CD8-positive, alpha-beta memory T cell (primary cell): Measurements from ENCODE around the gene KLHDC7B. TPM values are rescaled to one million over a fixed set of nuclear protein-coding genes. Genes with fewer than 3 reads are reported as not detected.

Experiments
- CTCF ChIA-PET: fragments of 350-600 bp; sonication (Branson Sonifier 250); formaldehyde crosslinking; loops from one replicate; lab custom pipeline; 2021; ENCODE audit warnings: antibody characterized with exemption; lab: Charles Lee
- POLR2A ChIA-PET: fragments of 350-600 bp; sonication (Branson Sonifier 250); formaldehyde crosslinking; loops from one replicate; lab custom pipeline; 2021; ENCODE audit warnings: antibody characterized with exemption; lab: Charles Lee
- DNase-seq, 5 donors: peaks; one replicate each; pipeline versions ENCODE4 v3.0.0 to v3.0.0-alpha.2; 2020 to 2022; ENCODE audit warnings: mixed read lengths in 1 of 5
- H3K27ac ChIP-seq: one replicate; pipeline ENCODE4 v1.7.0; 2013; ENCODE audit warnings: low read depth, mild to moderate bottlenecking, low read length, moderate library complexity
- H3K27me3 ChIP-seq: 2 replicates; pipeline ENCODE4 v1.7.0; 2013; ENCODE audit warnings: low read length, mild to moderate bottlenecking; ENCODE audit not compliant: insufficient read depth, poor library complexity, severe bottlenecking
- H3K36me3 ChIP-seq: 2 replicates; pipeline ENCODE4 v1.7.0; 2013; ENCODE audit warnings: mild to moderate bottlenecking, low read length, moderate library complexity; ENCODE audit not compliant: insufficient read depth
- H3K4me1 ChIP-seq: 2 replicates; pipeline ENCODE4 v1.7.0; 2013; ENCODE audit warnings: mild to moderate bottlenecking, low read length, moderate library complexity; ENCODE audit not compliant: insufficient read depth
- H3K4me3 ChIP-seq: 2 replicates; pipeline ENCODE4 v1.7.0; 2013; ENCODE audit warnings: mild to moderate bottlenecking, low read length
- H3K9me3 ChIP-seq: 2 replicates; pipeline ENCODE4 v1.7.0; 2013; ENCODE audit warnings: mild to moderate bottlenecking, low read length
- H3K27ac Mint-ChIP-seq, 8 donors: one replicate each; pipeline ENCODE4 v1.8.0; 2020 to 2021; ENCODE audit warnings: mixed read lengths in 8 of 8, mild to moderate bottlenecking in 6 of 8, inconsistent platforms in 3 of 8, moderate library complexity in 3 of 8
- H3K27me3 Mint-ChIP-seq, 2 donors: one replicate each; pipeline ENCODE4 v1.8.0; 2020 to 2021; ENCODE audit warnings: mixed read lengths in 2 of 2, mild to moderate bottlenecking in 1 of 2, moderate library complexity in 1 of 2
- H3K36me3 Mint-ChIP-seq, 3 donors: one replicate each; pipeline ENCODE4 v1.8.0; 2020 to 2021; ENCODE audit warnings: mixed read lengths in 3 of 3, inconsistent platforms in 1 of 3, mild to moderate bottlenecking in 1 of 3
- H3K4me1 Mint-ChIP-seq, 3 donors: one replicate each; pipeline ENCODE4 v1.8.0; 2020 to 2021; ENCODE audit warnings: mixed read lengths in 3 of 3, inconsistent platforms in 1 of 3, mild to moderate bottlenecking in 1 of 3
- H3K4me3 Mint-ChIP-seq, 7 donors: one replicate each; pipeline ENCODE4 v1.8.0; 2020 to 2021; ENCODE audit warnings: mixed read lengths in 7 of 7, mild to moderate bottlenecking in 6 of 7, moderate library complexity in 4 of 7, inconsistent platforms in 2 of 7
- H3K9me3 Mint-ChIP-seq, 5 donors: one replicate each; pipeline ENCODE4 v1.8.0; 2020 to 2022; ENCODE audit warnings: mixed read lengths in 5 of 5, mild to moderate bottlenecking in 3 of 5, moderate library complexity in 2 of 5, inconsistent platforms in 1 of 5
- polyA plus RNA-seq: library from polyadenylated mRNA; unstranded; fragments of 300-500 nt; fragmentation: Illumina TruSeq; gene quantifications from one replicate; pipeline ENCODE4 v1.2.3, GENCODE V29; 2021
- total RNA-seq, 2 experiments: library from RNA; stranded (reverse); gene quantifications; one replicate each; pipeline ENCODE4 v1.2.3, GENCODE V29; 2021

KLHDC7B gene
- total and polyA plus RNA-seq, 3 experiments from 2014 or later: 5.1 to 8.1 (median 6.2) TPM

- CTCF ChIA-PET: interaction anchor here (0.9 kb wide), 1 partner anchor 34 kb away, joined by 4 read pairs; no protein-coding TSS in a partner anchor
- H3K4me3 Mint-ChIP-seq: no peak overlapping the region
- Histone ChIP-seq H3K27me3 (no peaks in the 10 kb centered on the region), H3K4me1 (peaks cover 14% of the 10 kb centered on the region), H3K27ac (no peak overlapping the region), H3K4me3 (no peak overlapping the region), H3K36me3 (no peaks in the 10 kb centered on the region), H3K9me3 (no peaks in the 10 kb centered on the region)
- no peaks in the 10 kb centered on the region for H3K9me3 Mint-ChIP-seq
- peaks cover 8 to 22% (median 10%) of the 10 kb centered on the region in 3 donors for H3K4me1 Mint-ChIP-seq
- POLR2A ChIA-PET: no interaction called here
- H3K36me3 Mint-ChIP-seq: peaks cover 0 to 7% (median 0%) of the 10 kb centered on the region in 3 donors
- peak overlapping the region in 1 of 8 donors; percentile 33 for H3K27ac Mint-ChIP-seq
- no peaks in the 10 kb centered on the region for H3K27me3 Mint-ChIP-seq
- DNase-seq: no peak
Measured at GRCh38 chr22:50586416-50586815, 40.7 kb downstream of the KLHDC7B start.

GRCh38 chr22:50587407-50587806, 41.7 kb downstream of the KLHDC7B start:
- ChIA-PET CTCF (interaction anchor here (0.9 kb wide), 1 partner anchor 33 kb away, joined by 4 read pairs; no protein-coding TSS in a partner anchor), POLR2A (no interaction called here)
- Histone ChIP-seq H3K27me3 (no peaks in the 10 kb centered on the region), H3K4me3 (no peak overlapping the region), H3K36me3 (no peaks in the 10 kb centered on the region), H3K9me3 (no peaks in the 10 kb centered on the region), H3K27ac (no peak overlapping the region), H3K4me1 (peaks cover 8% of the 10 kb centered on the region)
- Mint-ChIP-seq H3K4me3 (no peak overlapping the region), H3K36me3 (peaks cover 0 to 3% (median 1%) of the 10 kb centered on the region in 3 donors), H3K27me3 (no peaks in the 10 kb centered on the region), H3K4me1 (peaks cover 7 to 15% (median 8%) of the 10 kb centered on the region in 3 donors), H3K27ac (no peak overlapping the region), H3K9me3 (no peaks in the 10 kb centered on the region)
- no peak for DNase-seq

GRCh38 chr22:50595189-50595588, 49.5 kb downstream of the KLHDC7B start:
- Mint-ChIP-seq H3K4me1 (peaks cover 0 to 6% (median 4%) of the 10 kb centered on the region in 3 donors), H3K36me3 (peaks cover 2 to 14% (median 7%) of the 10 kb centered on the region in 3 donors), H3K27ac (no peak overlapping the region), H3K27me3 (peaks cover 14 to 18% of the 10 kb centered on the region in 2 donors), H3K4me3 (no peak overlapping the region), H3K9me3 (no peaks in the 10 kb centered on the region)
- Histone ChIP-seq H3K9me3 (no peaks in the 10 kb centered on the region), H3K4me1 (no peaks in the 10 kb centered on the region), H3K27me3 (peaks cover 6% of the 10 kb centered on the region), H3K36me3 (no peaks in the 10 kb centered on the region), H3K4me3 (no peak overlapping the region), H3K27ac (no peak overlapping the region)
- ChIA-PET POLR2A (no interaction called here), CTCF (no interaction called here)
- no peak for DNase-seq

DNA sequence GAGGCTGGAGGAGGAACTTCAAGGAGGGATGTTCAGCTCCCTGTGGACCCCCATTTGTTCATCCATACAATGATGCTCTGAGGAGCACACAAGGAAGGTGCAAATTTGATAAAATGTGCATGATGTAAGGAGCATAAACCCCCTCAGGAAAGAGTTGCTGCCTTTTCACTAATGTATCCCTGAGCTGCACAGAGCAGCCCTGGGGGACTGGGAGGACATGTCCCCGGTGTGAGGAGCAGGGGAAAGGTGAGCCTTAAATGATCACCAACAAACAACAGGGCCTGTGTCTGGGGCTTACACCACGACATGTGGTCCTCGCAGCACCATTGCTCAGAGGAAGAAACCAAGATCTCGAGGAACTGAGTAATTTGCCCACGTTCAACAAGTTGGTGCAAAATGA, 51.4 kb downstream of the KLHDC7B start:
- H3K27ac Mint-ChIP-seq: no peak overlapping the region
- peaks cover 11% of the 10 kb centered on the region for H3K27me3 ChIP-seq

DNA sequence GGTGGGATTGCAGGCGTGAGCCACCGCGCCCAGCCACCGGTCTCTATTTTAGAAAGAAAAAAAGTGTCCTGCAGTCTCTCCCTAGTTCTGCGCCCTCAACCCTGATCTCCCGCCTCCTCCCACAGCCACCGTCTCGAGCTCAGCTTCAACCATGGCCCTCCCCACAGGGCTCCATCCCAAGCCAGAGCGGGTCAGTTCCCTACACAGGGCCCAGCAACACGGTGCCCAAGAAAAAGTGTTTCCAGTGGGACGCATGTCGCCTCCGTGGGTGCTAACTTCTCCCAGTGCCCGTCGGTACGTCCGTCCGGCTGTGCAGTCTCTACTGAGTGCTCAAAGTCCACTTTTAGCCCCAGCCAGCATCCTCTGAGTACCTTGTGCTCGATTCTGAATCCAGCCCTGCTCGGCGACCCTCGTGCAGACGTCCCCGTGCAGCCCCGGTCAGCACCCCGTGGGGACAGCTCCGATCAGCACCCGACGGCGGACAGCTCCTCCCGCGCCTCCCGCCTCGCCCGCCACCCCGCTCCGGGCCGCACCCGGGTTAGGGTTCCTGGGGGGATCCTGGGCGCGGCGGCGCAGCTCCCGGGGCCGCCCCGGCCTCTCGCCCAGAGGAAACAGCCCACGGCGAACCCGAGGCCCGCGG, 54.2 kb downstream of the KLHDC7B start:
- ChIA-PET POLR2A (interaction anchor here (1.0 kb wide), 1 partner anchor 28 kb away, joined by 3 read pairs; the partner anchor contains the start of gene ARSA), CTCF (no interaction called here)
- H3K4me1 Mint-ChIP-seq: peaks cover 5 to 21% (median 14%) of the 10 kb centered on the region in 3 donors
- peaks cover 1 to 22% (median 7%) of the 10 kb centered on the region in 3 donors for H3K36me3 Mint-ChIP-seq
- peak overlapping the region in 1 of 8 donors; percentile 43 for H3K27ac Mint-ChIP-seq
- Histone ChIP-seq H3K27me3 (peaks cover 23% of the 10 kb centered on the region), H3K4me3 (no peak overlapping the region), H3K4me1 (no peaks in the 10 kb centered on the region), H3K9me3 (no peaks in the 10 kb centered on the region), H3K36me3 (no peaks in the 10 kb centered on the region), H3K27ac (no peak overlapping the region)
- peak; percentile 45 to 73 (median 54) for DNase-seq
- H3K27me3 Mint-ChIP-seq: peaks cover 35 to 36% of the 10 kb centered on the region in 2 donors
- peaks cover 0 to 4% (median 2%) of the 10 kb centered on the region in 5 donors for H3K9me3 Mint-ChIP-seq
- peak overlapping the region in 6 of 7 donors; percentile 46 to 68 (median 61) for H3K4me3 Mint-ChIP-seq

More for the DNA sequence above, 51.4 kb downstream of the KLHDC7B start:
- Histone ChIP-seq H3K27ac (no peak overlapping the region), H3K4me1 (no peaks in the 10 kb centered on the region), H3K4me3 (no peak overlapping the region), H3K36me3 (no peaks in the 10 kb centered on the region), H3K9me3 (no peaks in the 10 kb centered on the region)
- POLR2A ChIA-PET: no interaction called here
- Mint-ChIP-seq H3K9me3 (peaks cover 0 to 4% (median 2%) of the 10 kb centered on the region in 5 donors), H3K36me3 (peaks cover 1 to 19% (median 7%) of the 10 kb centered on the region in 3 donors), H3K4me3 (no peak overlapping the region), H3K27me3 (peaks cover 23 to 25% of the 10 kb centered on the region in 2 donors), H3K4me1 (peaks cover 5 to 14% (median 8%) of the 10 kb centered on the region in 3 donors)
- CTCF ChIA-PET: no interaction called here
- no peak for DNase-seq

- Histone ChIP-seq H3K27ac (no peak within 1 kb of the TSS), H3K36me3 (no peaks in the 10 kb centered on the region), H3K4me3 (no peak within 1 kb of the TSS), H3K27me3 (peaks cover 23% of the 10 kb centered on the region), H3K9me3 (no peaks in the 10 kb centered on the region), H3K4me1 (no peaks in the 10 kb centered on the region)
- peak within 1 kb of the TSS; percentile 63 to 85 (median 74) for H3K4me3 Mint-ChIP-seq
- ChIA-PET CTCF (no interaction called here), POLR2A (interaction anchor here (1.0 kb wide), 1 partner anchor 27 kb away, joined by 3 read pairs; the partner anchor contains the start of gene ARSA)
- H3K9me3 Mint-ChIP-seq: peaks cover 0 to 4% (median 2%) of the 10 kb centered on the region in 5 donors
- H3K27ac Mint-ChIP-seq: peak within 1 kb of the TSS in 2 of 8 donors; percentile 29 to 43
- peaks cover 36 to 37% of the 10 kb centered on the region in 2 donors for H3K27me3 Mint-ChIP-seq
- peaks cover 1 to 18% (median 5%) of the 10 kb centered on the region in 3 donors for H3K36me3 Mint-ChIP-seq
- peaks cover 5 to 21% (median 14%) of the 10 kb centered on the region in 3 donors for H3K4me1 Mint-ChIP-seq
- DNase-seq: no peak
Measured at GRCh38 chr22:50600538-50600937, 54.8 kb downstream of the KLHDC7B start, which contains the start of gene MAPK8IP2. TSS of gene MAPK8IP2 (plus strand) at chr22:50600793. CDS start at chr22:50600819, 26 bp downstream.

Other genes starting within 250 kb of the KLHDC7B start
- 10 to 100 TPM; 13.4 to 14.4 TPM for gene PLXNB2, start 238.3 kb upstream of the KLHDC7B start, total RNA-seq
- 0.17 TPM for gene PLXNB2, start 238.3 kb upstream of the KLHDC7B start, polyA plus RNA-seq
- 1 to 10 TPM; 3.9 to 4.3 TPM for gene DENND6B, start 218.9 kb upstream of the KLHDC7B start, total RNA-seq
- 0.67 TPM for gene DENND6B, start 218.9 kb upstream of the KLHDC7B start, polyA plus RNA-seq
- gene PPP6R2, start 202.6 kb upstream of the KLHDC7B start, total RNA-seq: 10 to 100 TPM; 49.7 to 55.9 TPM
- 34.2 TPM for gene PPP6R2, start 202.6 kb upstream of the KLHDC7B start, polyA plus RNA-seq
- 100 to 1,000 TPM; 144 to 150 TPM for gene SBF1, start 70.9 kb upstream of the KLHDC7B start, total RNA-seq
- gene SBF1, start 70.9 kb upstream of the KLHDC7B start, polyA plus RNA-seq: 43.8 TPM
- gene ADM2, start 64.4 kb upstream of the KLHDC7B start, total RNA-seq: 1 to 10 TPM; 3.4 to 3.5 TPM
- 0.24 TPM for gene ADM2, start 64.4 kb upstream of the KLHDC7B start, polyA plus RNA-seq
- under 1 TPM in 1 of 2 experiments, not detected in 1; 0.31 TPM for gene MIOX, start 59.0 kb upstream of the KLHDC7B start, total RNA-seq
- gene MIOX, start 59.0 kb upstream of the KLHDC7B start, polyA plus RNA-seq: not detected
- gene LMF2, start 38.2 kb upstream of the KLHDC7B start, total RNA-seq: 10 to 100 TPM; 88.6 to 89.4 TPM
- gene LMF2, start 38.2 kb upstream of the KLHDC7B start, polyA plus RNA-seq: 33.6 TPM
- gene NCAPH2, start 37.7 kb upstream of the KLHDC7B start, total RNA-seq: 100 to 1,000 TPM; 155 to 165 TPM
- gene NCAPH2, start 37.7 kb upstream of the KLHDC7B start, polyA plus RNA-seq: 36.5 TPM
- gene SCO2, start 20.3 kb upstream of the KLHDC7B start, total RNA-seq: 1 to 10 TPM; 2.4 to 3.5 TPM
- 6.5 TPM for gene SCO2, start 20.3 kb upstream of the KLHDC7B start, polyA plus RNA-seq
- gene TYMP, start 15.9 kb upstream of the KLHDC7B start, total RNA-seq: 10 to 100 TPM; 86.1 to 93.6 TPM
- gene TYMP, start 15.9 kb upstream of the KLHDC7B start, polyA plus RNA-seq: 17.5 TPM
- gene SYCE3, start 17.0 kb downstream of the KLHDC7B start, total RNA-seq: not detected
- gene SYCE3, start 17.0 kb downstream of the KLHDC7B start, polyA plus RNA-seq: not detected
- gene CPT1B, start 32.5 kb downstream of the KLHDC7B start, total RNA-seq: 10 to 100 TPM; 43.6 to 45.0 TPM
- gene CPT1B, start 32.5 kb downstream of the KLHDC7B start, polyA plus RNA-seq: 0.40 TPM
- gene CHKB, start 37.0 kb downstream of the KLHDC7B start, total RNA-seq: 10 to 100 TPM; 72.1 to 76.1 TPM
- 33.3 TPM for gene CHKB, start 37.0 kb downstream of the KLHDC7B start, polyA plus RNA-seq
- under 1 TPM; 0.20 to 0.28 TPM for gene MAPK8IP2, start 54.9 kb downstream of the KLHDC7B start, total RNA-seq
- gene MAPK8IP2, start 54.9 kb downstream of the KLHDC7B start, polyA plus RNA-seq: not detected
- gene ARSA, start 82.3 kb downstream of the KLHDC7B start, total RNA-seq: 10 to 100 TPM; 23.6 to 25.3 TPM
- gene ARSA, start 82.3 kb downstream of the KLHDC7B start, polyA plus RNA-seq: 10.6 TPM
- under 1 TPM; 0.07 TPM for gene SHANK3, start 126.9 kb downstream of the KLHDC7B start, total RNA-seq
- not detected for gene SHANK3, start 126.9 kb downstream of the KLHDC7B start, polyA plus RNA-seq
- gene ACR, start 192.3 kb downstream of the KLHDC7B start, total RNA-seq: not detected
- gene ACR, start 192.3 kb downstream of the KLHDC7B start, polyA plus RNA-seq: not detected
- gene RABL2B, start 237.7 kb downstream of the KLHDC7B start, total RNA-seq: 10 to 100 TPM; 35.6 to 36.2 TPM
- gene RABL2B, start 237.7 kb downstream of the KLHDC7B start, polyA plus RNA-seq: 28.9 TPM